Measurements from ENCODE around the gene NCOA1.
A peak's percentile ranks its signal among the peaks of the same experiment; 100 is the strongest.

Gene NCOA1

DNA sequence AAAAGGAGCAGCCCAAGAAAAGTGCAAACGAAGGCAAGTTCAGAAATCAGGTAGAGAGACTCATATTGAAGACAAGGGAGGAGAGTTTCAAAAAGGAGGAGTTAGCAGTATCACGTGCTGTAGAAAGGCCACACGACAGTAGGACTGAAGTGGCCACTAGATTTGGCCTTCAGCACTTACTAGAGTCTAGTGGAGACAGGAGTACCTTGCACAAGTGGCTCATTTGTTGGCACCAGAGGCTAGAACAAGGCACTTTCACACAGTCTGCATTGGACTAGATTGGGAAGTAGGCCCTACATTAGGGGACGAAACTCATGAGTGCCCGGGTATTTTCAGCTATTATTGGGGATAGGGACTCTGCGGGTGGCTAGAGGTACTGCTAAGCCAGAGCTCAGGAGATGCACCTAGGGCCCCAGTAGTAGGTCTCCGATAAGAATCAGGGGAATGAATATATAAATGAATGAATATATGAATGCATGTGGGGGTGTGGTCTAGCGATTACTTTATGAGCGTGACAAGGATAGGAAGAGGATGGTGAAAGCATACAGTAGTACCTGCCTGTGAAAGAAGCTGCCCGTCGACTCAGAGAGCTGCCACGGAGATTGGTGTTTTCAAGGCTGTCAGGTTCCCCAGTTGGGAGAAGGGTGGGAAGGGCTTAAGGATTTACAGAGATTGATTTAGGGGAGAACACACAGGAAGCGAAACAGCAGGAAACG is 1.4 kb upstream of the NCOA1 start:
- DNase-seq (ENCODE audit: insufficient read length, low spot score), result no peak
- TF ChIP-seq PAX5 (IDR thresholded peaks at IDR 0.05; ENCODE audit: insufficient read depth, low read length, severe bottlenecking) (no peak), POLR2A (IDR thresholded peaks at IDR 0.05; ENCODE audit: low read depth, low read length) (no peak), SPI1 (IDR thresholded peaks at IDR 0.05; ENCODE audit: low read depth, low read length) (no peak), POU2F2 (IDR thresholded peaks at IDR 0.05; ENCODE audit: low read depth, low read length) (no peak), TAF1 (IDR thresholded peaks at IDR 0.05; ENCODE audit: low read depth, low read length) (no peak), POLR2AphosphoS5 (IDR thresholded peaks at IDR 0.05; ENCODE audit: low read depth, low read length) (no peak)
- FAIRE-seq, result peak; percentile 5

DNA sequence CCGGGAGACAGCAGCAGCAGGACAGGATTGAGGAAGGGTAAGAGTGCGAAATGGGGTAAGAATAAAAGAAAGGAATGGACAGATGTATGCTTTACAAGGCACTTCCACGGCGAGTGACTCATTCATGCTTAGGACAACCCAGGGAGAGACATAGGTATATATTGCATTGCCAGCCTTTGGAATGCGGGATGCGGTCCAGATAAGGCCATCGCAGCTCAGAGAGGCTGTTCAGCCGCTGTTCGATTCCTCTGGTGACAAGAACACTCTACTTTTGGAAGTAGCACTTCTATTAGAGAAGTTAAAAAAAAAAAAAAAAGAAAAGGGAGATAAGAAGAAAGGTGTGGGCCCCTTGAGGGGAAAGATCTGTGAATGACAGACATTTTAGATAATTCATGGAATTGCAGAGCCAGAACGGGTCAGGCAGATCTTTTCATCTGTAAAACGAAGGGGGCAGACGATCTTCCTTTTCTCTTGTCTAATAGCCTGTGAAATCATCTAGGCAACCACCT is 819 bp upstream of the NCOA1 start:
- FAIRE-seq (no peak), DNase-seq (ENCODE audit: insufficient read length, low spot score) (no peak)
- TF ChIP-seq POLR2A (IDR thresholded peaks at IDR 0.05; ENCODE audit: low read depth, low read length) (no peak), PAX5 (IDR thresholded peaks at IDR 0.05; ENCODE audit: insufficient read depth, low read length, severe bottlenecking) (no peak), POU2F2 (IDR thresholded peaks at IDR 0.05; ENCODE audit: low read depth, low read length) (no peak), TAF1 (IDR thresholded peaks at IDR 0.05; ENCODE audit: low read depth, low read length) (no peak), SPI1 (IDR thresholded peaks at IDR 0.05; ENCODE audit: low read depth, low read length) (no peak), POLR2AphosphoS5 (IDR thresholded peaks at IDR 0.05; ENCODE audit: low read depth, low read length) (no peak)

GRCh38 chr2:24491542-24492420 is 727 bp downstream of the NCOA1 start:
- TF ChIP-seq TAF1 (IDR thresholded peaks at IDR 0.05; ENCODE audit: low read depth, low read length) (no peak), SPI1 (IDR thresholded peaks at IDR 0.05; ENCODE audit: low read depth, low read length) (peak; percentile 16; the same call in 1 of the 2 replicates)
- FAIRE-seq, result peak; percentile 45
- peak; percentile 54 for DNase-seq (ENCODE audit: insufficient read length, low spot score)

GRCh38 chr2:24492421-24493279 is 1.6 kb downstream of the NCOA1 start:
- DNase-seq (ENCODE audit: insufficient read length, low spot score) (no peak), FAIRE-seq (peak; percentile 77)
- TF ChIP-seq POLR2AphosphoS5 (IDR thresholded peaks at IDR 0.05; ENCODE audit: low read depth, low read length) (no peak), PAX5 (IDR thresholded peaks at IDR 0.05; ENCODE audit: insufficient read depth, low read length, severe bottlenecking) (no peak), POLR2A (IDR thresholded peaks at IDR 0.05; ENCODE audit: low read depth, low read length) (no peak), SPI1 (IDR thresholded peaks at IDR 0.05; ENCODE audit: low read depth, low read length) (no peak), TAF1 (IDR thresholded peaks at IDR 0.05; ENCODE audit: low read depth, low read length) (no peak), POU2F2 (IDR thresholded peaks at IDR 0.05; ENCODE audit: low read depth, low read length) (no peak)

GRCh38 chr2:24493713-24494112 is 2.7 kb downstream of the NCOA1 start:
- FAIRE-seq (no peak), DNase-seq (ENCODE audit: insufficient read length, low spot score) (no peak)
- no peak for TF ChIP-seq POLR2AphosphoS5 (IDR thresholded peaks at IDR 0.05; ENCODE audit: low read depth, low read length)
- no peak for TF ChIP-seq PAX5 (IDR thresholded peaks at IDR 0.05; ENCODE audit: insufficient read depth, low read length, severe bottlenecking)
- no peak for TF ChIP-seq POLR2A (IDR thresholded peaks at IDR 0.05; ENCODE audit: low read depth, low read length)
- TF ChIP-seq POU2F2 (IDR thresholded peaks at IDR 0.05; ENCODE audit: low read depth, low read length), result no peak
- no peak for TF ChIP-seq SPI1 (IDR thresholded peaks at IDR 0.05; ENCODE audit: low read depth, low read length)
- no peak for TF ChIP-seq TAF1 (IDR thresholded peaks at IDR 0.05; ENCODE audit: low read depth, low read length)

- TF ChIP-seq PAX5 (IDR thresholded peaks at IDR 0.05; ENCODE audit: insufficient read depth, low read length, severe bottlenecking) (no peak), POLR2A (IDR thresholded peaks at IDR 0.05; ENCODE audit: low read depth, low read length) (no peak), SPI1 (IDR thresholded peaks at IDR 0.05; ENCODE audit: low read depth, low read length) (no peak), POU2F2 (IDR thresholded peaks at IDR 0.05; ENCODE audit: low read depth, low read length) (no peak), POLR2AphosphoS5 (IDR thresholded peaks at IDR 0.05; ENCODE audit: low read depth, low read length) (no peak), TAF1 (IDR thresholded peaks at IDR 0.05; ENCODE audit: low read depth, low read length) (no peak)
- DNase-seq (ENCODE audit: insufficient read length, low spot score) (no peak), FAIRE-seq (no peak)
These were observed 3.4 kb downstream of the NCOA1 start for GRCh38 chr2:24494410-24494809.

DNA sequence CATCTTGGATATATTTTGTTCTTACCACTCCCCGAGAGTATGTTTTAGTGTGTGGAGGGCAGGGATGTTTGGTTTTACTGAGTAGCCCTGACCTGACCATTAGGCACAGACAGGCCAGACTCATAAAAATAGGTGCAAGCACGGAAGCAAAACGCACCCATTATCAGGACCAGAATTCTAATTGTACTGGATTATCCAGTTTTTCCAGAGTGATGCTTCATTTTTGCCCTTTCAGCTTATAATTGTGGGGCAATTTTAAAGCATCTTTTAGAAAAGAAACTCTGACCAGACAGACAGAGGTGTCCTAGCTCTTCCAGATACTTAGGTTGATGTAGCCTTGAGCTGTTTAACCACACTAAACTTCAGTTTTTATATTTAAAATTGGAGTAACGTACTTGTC is 4.4 kb downstream of the NCOA1 start:
- DNase-seq (ENCODE audit: insufficient read length, low spot score) (no peak), FAIRE-seq (no peak)
- TF ChIP-seq PAX5 (IDR thresholded peaks at IDR 0.05; ENCODE audit: insufficient read depth, low read length, severe bottlenecking) (no peak), POU2F2 (IDR thresholded peaks at IDR 0.05; ENCODE audit: low read depth, low read length) (no peak), POLR2AphosphoS5 (IDR thresholded peaks at IDR 0.05; ENCODE audit: low read depth, low read length) (no peak), POLR2A (IDR thresholded peaks at IDR 0.05; ENCODE audit: low read depth, low read length) (no peak), SPI1 (IDR thresholded peaks at IDR 0.05; ENCODE audit: low read depth, low read length) (no peak), TAF1 (IDR thresholded peaks at IDR 0.05; ENCODE audit: low read depth, low read length) (no peak)

GRCh38 chr2:24496959-24497358 is 5.9 kb downstream of the NCOA1 start:
- TF ChIP-seq POU2F2 (IDR thresholded peaks at IDR 0.05; ENCODE audit: low read depth, low read length) (no peak), SPI1 (IDR thresholded peaks at IDR 0.05; ENCODE audit: low read depth, low read length) (no peak), POLR2AphosphoS5 (IDR thresholded peaks at IDR 0.05; ENCODE audit: low read depth, low read length) (no peak), POLR2A (IDR thresholded peaks at IDR 0.05; ENCODE audit: low read depth, low read length) (no peak), TAF1 (IDR thresholded peaks at IDR 0.05; ENCODE audit: low read depth, low read length) (no peak), PAX5 (IDR thresholded peaks at IDR 0.05; ENCODE audit: insufficient read depth, low read length, severe bottlenecking) (no peak)
- DNase-seq (ENCODE audit: insufficient read length, low spot score) (no peak), FAIRE-seq (no peak)

Data from GM12891 (cell line).